Mucosa of descending colon (tissue), 3 donors: ENCODE measurements around the gene ISYNA1. TPM values are rescaled to one million over a fixed set of nuclear protein-coding genes. Genes with fewer than 3 reads are reported as not detected.

Experiments used
- ATAC-seq: fragments of 200-7000 bp; cut with Tn5 transposase; one replicate; pipeline ENCODE4 v1.9.1; 2020; ENCODE audit warnings: mild to moderate bottlenecking, moderate library complexity
- DNase-seq, 3 donors: peaks; one replicate each; pipeline ENCODE4 v3.0.0-alpha.2; 2020
- H3K36me3 ChIP-seq: fragments of 200-600 bp; one replicate; pipeline ENCODE4 v1.8.0; 2021; ENCODE audit warnings: low read depth, mild to moderate bottlenecking
- H3K4me1 ChIP-seq: fragments of 200-600 bp; one replicate; pipeline ENCODE4 v1.8.0; 2021; ENCODE audit warnings: low read depth, mild to moderate bottlenecking
- H3K4me3 ChIP-seq: fragments of 200-600 bp; one replicate; pipeline ENCODE4 v1.8.0; 2021; ENCODE audit warnings: mild to moderate bottlenecking
- H3K9me3 ChIP-seq: fragments of 200-600 bp; one replicate; pipeline ENCODE4 v1.8.0; 2021; ENCODE audit warnings: mild to moderate bottlenecking
- intact Hi-C, 2 donors: fragments of 100-400 bp; cut with DNase I in 1 of 2; cut with micrococcal nuclease in 1 of 2; formaldehyde crosslinking; loops; one replicate each; pipeline versions ENCODE4 v1.11.0 to v1.11.1; 2022; cut with DNase I, micrococcal nuclease
- microRNA-seq: library from miRNA; unstranded; fragments of <30 nt; microRNA quantifications from one replicate; pipeline ENCODE4, GENCODE V29; 2019
- total RNA-seq, 3 donors: library from RNA; stranded (reverse); fragmentation: NEBNext Ultra II Directional in 2 of 3; extraction: Animal tissue kit (Norgen Biotek cat#: 25700) in 2 of 3; gene quantifications; one replicate each; pipeline versions ENCODE4 v1.2.1 to v1.2.4, GENCODE V29; 2021 to 2023
- TF ChIP-seq, protein P1 (sequence below): fragments of 200-600 bp; IDR thresholded peaks from one replicate; pipeline ENCODE4 v1.8.0; 2022; ENCODE audit warnings: antibody characterized with exemption, mild to moderate bottlenecking
- donor health status: DM: no; HTN: no; CAD: no; lungs with moderate emphysema.
- donor health status: DM: no; HTN: no; CAD: no.
- donor health status: DM: no; HTN: yes; CAD: no.

Gene ISYNA1
- total RNA-seq, 3 donors from 2014 or later, result 10.2 to 20.0 (median 13.2) TPM

DNA sequence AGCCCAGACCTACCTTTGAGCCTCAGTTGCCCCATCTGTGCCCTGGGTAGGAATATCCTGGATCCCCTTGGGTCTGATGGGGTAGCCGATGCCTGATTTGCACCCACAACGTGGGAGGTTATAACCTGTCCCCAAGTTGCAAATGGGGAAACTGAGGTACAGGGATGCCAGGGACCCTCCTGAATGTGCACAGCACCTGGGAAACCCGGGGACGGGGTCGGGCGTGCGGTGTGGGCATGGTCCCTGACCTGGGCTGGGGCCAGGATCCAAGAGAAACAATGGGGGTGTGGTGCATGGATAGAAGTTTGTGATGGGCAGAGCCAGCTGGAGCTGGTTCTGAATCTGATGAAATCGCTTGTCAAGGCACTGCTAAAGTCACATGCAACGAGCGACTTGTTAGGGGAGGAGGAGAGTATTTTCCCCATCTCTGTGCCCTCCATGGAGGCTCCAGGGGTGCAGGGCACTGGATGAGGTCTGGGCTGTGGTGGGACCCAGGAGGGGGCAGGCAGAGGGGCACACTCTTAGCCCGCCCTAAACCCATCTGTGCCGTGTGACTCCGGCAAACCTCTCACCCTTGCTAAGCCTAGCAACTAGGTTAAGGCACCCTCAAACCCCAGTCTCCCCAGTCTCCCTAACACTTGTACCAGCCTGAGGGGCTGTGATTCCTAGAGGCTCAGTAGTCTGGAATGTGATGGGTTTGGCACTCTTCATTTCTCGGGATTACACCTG lies 51.2 kb downstream of the ISYNA1 start:
- Histone ChIP-seq H3K4me3 (peak overlapping the region; percentile 30), H3K9me3 (no peaks in the 10 kb centered on the region), H3K4me1 (peaks cover 11% of the 10 kb centered on the region), H3K36me3 (no peaks in the 10 kb centered on the region)
- peak; percentile 41 for ATAC-seq
- TF ChIP-seq, protein P1, sequence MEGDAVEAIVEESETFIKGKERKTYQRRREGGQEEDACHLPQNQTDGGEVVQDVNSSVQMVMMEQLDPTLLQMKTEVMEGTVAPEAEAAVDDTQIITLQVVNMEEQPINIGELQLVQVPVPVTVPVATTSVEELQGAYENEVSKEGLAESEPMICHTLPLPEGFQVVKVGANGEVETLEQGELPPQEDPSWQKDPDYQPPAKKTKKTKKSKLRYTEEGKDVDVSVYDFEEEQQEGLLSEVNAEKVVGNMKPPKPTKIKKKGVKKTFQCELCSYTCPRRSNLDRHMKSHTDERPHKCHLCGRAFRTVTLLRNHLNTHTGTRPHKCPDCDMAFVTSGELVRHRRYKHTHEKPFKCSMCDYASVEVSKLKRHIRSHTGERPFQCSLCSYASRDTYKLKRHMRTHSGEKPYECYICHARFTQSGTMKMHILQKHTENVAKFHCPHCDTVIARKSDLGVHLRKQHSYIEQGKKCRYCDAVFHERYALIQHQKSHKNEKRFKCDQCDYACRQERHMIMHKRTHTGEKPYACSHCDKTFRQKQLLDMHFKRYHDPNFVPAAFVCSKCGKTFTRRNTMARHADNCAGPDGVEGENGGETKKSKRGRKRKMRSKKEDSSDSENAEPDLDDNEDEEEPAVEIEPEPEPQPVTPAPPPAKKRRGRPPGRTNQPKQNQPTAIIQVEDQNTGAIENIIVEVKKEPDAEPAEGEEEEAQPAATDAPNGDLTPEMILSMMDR, result no peak
- intact Hi-C loops, result no loop called here
- peak; percentile 70 for DNase-seq

DNA sequence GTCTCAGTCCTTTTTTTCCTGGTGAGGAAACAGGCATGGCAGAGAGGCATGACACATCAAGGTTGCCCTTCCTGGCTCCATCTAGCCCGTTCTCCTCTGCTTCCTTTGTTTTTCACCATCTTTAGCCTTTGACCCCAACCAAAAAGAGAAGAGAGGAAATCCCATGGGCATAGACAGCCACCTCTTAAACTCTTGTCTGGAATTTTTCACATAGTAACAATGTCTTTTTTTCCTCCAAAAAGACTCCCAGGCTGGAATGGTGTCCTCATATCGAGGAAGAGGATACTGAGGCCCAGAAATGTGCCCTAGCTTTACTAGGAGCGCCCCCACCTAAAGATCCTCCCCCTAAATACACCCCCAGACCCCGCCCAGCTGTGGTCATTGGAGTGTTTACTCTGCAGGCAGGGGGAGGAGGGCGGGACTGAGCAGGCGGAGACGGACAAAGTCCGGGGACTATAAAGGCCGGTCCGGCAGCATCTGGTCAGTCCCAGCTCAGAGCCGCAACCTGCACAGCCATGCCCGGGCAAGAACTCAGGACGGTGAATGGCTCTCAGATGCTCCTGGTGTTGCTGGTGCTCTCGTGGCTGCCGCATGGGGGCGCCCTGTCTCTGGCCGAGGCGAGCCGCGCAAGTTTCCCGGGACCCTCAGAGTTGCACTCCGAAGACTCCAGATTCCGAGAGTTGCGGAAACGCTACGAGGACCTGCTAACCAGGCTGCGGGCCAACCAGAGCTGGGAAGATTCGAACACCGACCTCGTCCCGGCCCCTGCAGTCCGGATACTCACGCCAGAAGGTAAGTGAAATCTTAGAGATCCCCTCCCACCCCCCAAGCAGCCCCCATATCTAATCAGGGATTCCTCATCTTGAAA lies 52.0 kb downstream of the ISYNA1 start, which contains the start of gene GDF15:
Gene GDF15 (plus strand): TSS at position 484 of the 868 bp plus-strand sequence. CDS start 32 bp downstream, at position 516.
- H3K36me3 ChIP-seq, result no peaks in the 10 kb centered on the region

DNA sequence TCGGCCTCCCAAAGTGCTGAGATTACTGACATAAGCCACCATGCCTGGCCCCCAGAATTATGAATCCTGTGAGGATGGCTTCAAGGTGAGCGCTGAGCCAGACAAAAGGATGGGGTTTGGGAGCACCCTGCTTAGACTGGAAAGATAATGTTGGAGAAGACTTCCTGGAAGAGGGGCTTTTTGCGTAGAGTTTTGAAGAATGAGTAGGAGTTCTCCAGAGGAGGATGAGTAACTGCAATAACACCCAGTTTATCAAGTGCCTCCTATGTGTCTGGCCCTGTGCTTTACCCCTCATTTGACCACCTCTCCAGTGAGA lies 52.6 kb downstream of the ISYNA1 start:
- DNase-seq (no peak), ATAC-seq (no peak)
- Histone ChIP-seq H3K9me3 (no peaks in the 10 kb centered on the region), H3K36me3 (peaks cover 3% of the 10 kb centered on the region), H3K4me1 (peaks cover 19% of the 10 kb centered on the region), H3K4me3 (no peak overlapping the region)
- TF ChIP-seq, protein P1, result no peak
- intact Hi-C loops, result no loop called here

More for the DNA sequence above, 52.0 kb downstream of the ISYNA1 start, which contains the start of gene GDF15:
- ATAC-seq (peak; percentile 81), DNase-seq (peak; percentile 94 to 97 (median 95))
- intact Hi-C loops, result no loop called here
- H3K4me1 ChIP-seq, result peaks cover 13% of the 10 kb centered on the region
- H3K4me3 ChIP-seq, result peak within 1 kb of the TSS; percentile 30
- TF ChIP-seq, protein P1, result peak; percentile 78
- H3K9me3 ChIP-seq, result no peaks in the 10 kb centered on the region

DNA sequence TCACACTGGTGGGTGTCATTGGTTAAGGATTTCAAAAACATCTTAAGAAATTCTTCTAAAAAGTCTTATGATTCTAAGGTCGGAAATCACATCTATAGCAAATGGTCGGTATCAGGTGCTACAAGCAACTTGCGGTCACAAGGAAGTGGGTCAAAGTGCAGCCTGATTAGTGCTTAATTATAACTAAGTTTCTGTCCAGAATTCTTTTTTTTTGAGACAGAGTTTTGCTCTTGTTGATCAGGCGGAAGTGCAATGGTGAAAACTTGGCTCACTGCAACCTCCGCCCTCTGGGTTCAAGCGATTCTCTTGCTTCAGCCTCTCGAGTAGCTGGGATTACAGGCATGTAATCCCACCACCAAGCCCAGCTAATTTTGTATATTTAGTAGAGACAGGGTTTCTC lies 53.2 kb downstream of the ISYNA1 start:
- Histone ChIP-seq H3K4me1 (peaks cover 24% of the 10 kb centered on the region), H3K36me3 (peaks cover 3% of the 10 kb centered on the region), H3K4me3 (no peak overlapping the region), H3K9me3 (no peaks in the 10 kb centered on the region)
- intact Hi-C loops, result no loop called here
- DNase-seq (no peak), ATAC-seq (no peak)
- TF ChIP-seq, protein P1, result no peak

Small RNA genes lying within 50 kb of the gene (microRNA-seq; reads per million reads assigned to microRNA genes)
- gene MIR3189, result 0.93 reads per million

Other genes with a start within 250 kb of the ISYNA1 start
- gene MPV17L2, start 244.9 kb downstream of the ISYNA1 start, total RNA-seq, result 10 to 100 TPM in 2 of 3 donors, 1 to 10 TPM in 1; 6.7 to 12.4 (median 12.0) TPM
- 1 to 10 TPM; 5.7 to 7.6 (median 6.8) TPM for gene RAB3A, start 234.1 kb downstream of the ISYNA1 start, total RNA-seq
- 1 to 10 TPM; 2.5 to 7.7 (median 6.2) TPM for gene PDE4C, start 211.7 kb downstream of the ISYNA1 start, total RNA-seq
- gene IQCN, start 163.7 kb downstream of the ISYNA1 start, total RNA-seq, result 10 to 100 TPM in 1 of 3 donors, 1 to 10 TPM in 2; 4.4 to 10.6 (median 8.0) TPM
- 100 to 1,000 TPM; 267 to 328 (median 295) TPM for gene JUND, start 156.5 kb downstream of the ISYNA1 start, total RNA-seq
- 100 to 1,000 TPM in 2 of 3 donors, 10 to 100 TPM in 1; 86.3 to 158 (median 124) TPM for gene LSM4, start 115.1 kb downstream of the ISYNA1 start, total RNA-seq
- 10 to 100 TPM; 77.1 to 97.4 (median 91.5) TPM for gene PGPEP1, start 97.5 kb downstream of the ISYNA1 start, total RNA-seq
- gene GDF15, start 52.0 kb downstream of the ISYNA1 start, total RNA-seq, result 10 to 100 TPM; 13.8 to 28.2 (median 20.4) TPM
- gene LRRC25, start 40.5 kb downstream of the ISYNA1 start, total RNA-seq, result 1 to 10 TPM; 2.1 to 8.8 (median 5.8) TPM
- 10 to 100 TPM; 31.2 to 48.6 (median 41.1) TPM for gene SSBP4, start 18.7 kb downstream of the ISYNA1 start, total RNA-seq
- 10 to 100 TPM; 17.8 to 21.6 (median 18.9) TPM for gene ELL, start 83.9 kb upstream of the ISYNA1 start, total RNA-seq
- gene FKBP8, start 105.4 kb upstream of the ISYNA1 start, total RNA-seq, result 100 to 1,000 TPM; 152 to 256 (median 162) TPM
- 10 to 100 TPM; 63.2 to 76.9 (median 68.8) TPM for gene KXD1, start 119.7 kb upstream of the ISYNA1 start, total RNA-seq
- 100 to 1,000 TPM; 771 to 910 (median 811) TPM for gene UBA52, start 133.7 kb upstream of the ISYNA1 start, total RNA-seq
- gene REX1BD, start 150.7 kb upstream of the ISYNA1 start, total RNA-seq, result 10 to 100 TPM; 48.2 to 55.4 (median 49.3) TPM
- 1 to 10 TPM; 1.3 to 7.0 (median 6.6) TPM for gene CRLF1, start 168.7 kb upstream of the ISYNA1 start, total RNA-seq
- gene TMEM59L, start 174.7 kb upstream of the ISYNA1 start, total RNA-seq, result 10 to 100 TPM in 1 of 3 donors, 1 to 10 TPM in 1, under 1 TPM in 1; 0.93 to 10.5 (median 1.4) TPM
- gene KLHL26, start 198.9 kb upstream of the ISYNA1 start, total RNA-seq, result 10 to 100 TPM in 1 of 3 donors, 1 to 10 TPM in 2; 7.6 to 16.6 (median 8.9) TPM
- 10 to 100 TPM; 11.5 to 15.1 (median 12.5) TPM for gene CRTC1, start 245.5 kb upstream of the ISYNA1 start, total RNA-seq